Esophagus squamous epithelium (tissue), 5 donors: ENCODE data around the gene RBBP8NL. TPM values are rescaled to one million over a fixed set of nuclear protein-coding genes. Genes with fewer than 3 reads are reported as not detected.

ENCODE experiments used
- DNase-seq: peaks from one replicate; lab custom pipeline; 2025; lab: John Stamatoyannopoulos, UW
- H3K27ac ChIP-seq, 4 donors: fragments of 200-600 bp; sonication (generic); one replicate each; pipeline ENCODE4 v1.5.1; 2016 to 2019; ENCODE audit warnings: mild to moderate bottlenecking in 1 of 4
- H3K27me3 ChIP-seq, 4 donors: fragments of 200-600 bp; sonication (generic); 1 replicate in 3 of 4; 2 replicates in 1 of 4; pipeline versions ENCODE4 v1.5.1 to v1.6.0; 2017 to 2021; ENCODE audit warnings: antibody characterized with exemption in 1 of 4
- H3K36me3 ChIP-seq, 3 donors: fragments of 200-600 bp; sonication (generic); one replicate each; pipeline ENCODE4 v1.5.1; 2016 to 2019
- H3K4me1 ChIP-seq, 3 donors: fragments of 200-600 bp; sonication (generic); one replicate each; pipeline ENCODE4 v1.5.1; 2017 to 2019
- H3K4me3 ChIP-seq, 4 donors: fragments of 200-600 bp; sonication (generic); 1 replicate in 3 of 4; 2 replicates in 1 of 4; pipeline ENCODE4 v1.5.1; 2016 to 2019; ENCODE audit warnings: mild to moderate bottlenecking in 2 of 4, moderate library complexity in 1 of 4
- H3K9me3 ChIP-seq, 3 donors: fragments of 200-600 bp; sonication (generic); one replicate each; pipeline ENCODE4 v1.5.1; 2016 to 2019
- POLR2A ChIP-seq, 4 donors: fragments of 450-650 bp; IDR thresholded peaks; one replicate each; pipeline ENCODE4 v1.6.1; 2017; ENCODE audit warnings: antibody characterized with exemption in 4 of 4, mild to moderate bottlenecking in 4 of 4, moderate library complexity in 3 of 4
- WGBS, 2 donors: methylation state at CpG; one replicate each; pipeline ENCODE4 v1.1.5; 2018; 5-methylcytosine and 5-hydroxymethylcytosine counted together
- intact Hi-C: fragments of 100-400 bp; cut with DNase I; formaldehyde crosslinking; loops from one replicate; pipeline ENCODE4 v1.15.0; 2022
- total RNA-seq, 4 donors: library from RNA; depleted of rRNA; stranded (reverse); fragments of >200 nt; gene quantifications; one replicate each; pipeline ENCODE4 v1.1.0, GENCODE V29; 2016
- TF ChIP-seq, protein P1 (sequence below), 6 experiments: fragments of 450-650 bp in 4 of 6; fragments of 200-600 bp in 2 of 6; sonication (generic) in 2 of 6; IDR thresholded peaks; one replicate each; pipeline ENCODE4 v1.5.1; 2016 to 2019; ENCODE audit warnings: antibody characterized with exemption in 6 of 6, mild to moderate bottlenecking in 4 of 6, moderate library complexity in 4 of 6
- donor health status: DM: yes; HTN: yes; CAD: no.

Gene RBBP8NL
- total RNA-seq, 4 donors from 2014 or later = 1.1 to 6.2 (median 4.0) TPM

DNA sequence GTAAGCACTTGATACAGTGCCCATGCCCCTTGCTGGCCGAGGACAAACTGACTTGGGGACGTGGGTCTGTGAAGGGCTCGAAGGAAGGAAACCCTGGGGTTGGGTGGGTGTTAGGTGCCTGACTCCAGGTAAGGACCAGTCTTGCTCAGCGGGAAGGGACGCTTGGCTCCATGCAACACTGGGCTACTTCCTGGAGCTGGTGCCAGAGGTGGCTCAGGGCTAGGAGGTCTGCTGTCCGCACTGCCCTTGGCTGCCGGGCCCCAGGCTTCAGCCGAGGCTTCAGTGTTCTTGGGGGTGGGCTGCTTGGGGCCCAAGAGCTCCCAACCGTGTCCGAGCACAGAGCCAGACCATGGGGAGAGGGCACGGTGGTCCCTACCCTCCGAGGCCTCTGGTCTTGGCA is 43.1 kb upstream of the RBBP8NL start:
- Histone ChIP-seq H3K36me3 (no peaks in the 10 kb centered on the region), H3K27me3 (peaks cover 13 to 95% (median 16%) of the 10 kb centered on the region in 4 donors), H3K27ac (no peak overlapping the region), H3K9me3 (no peaks in the 10 kb centered on the region), H3K4me3 (no peak overlapping the region), H3K4me1 (peaks cover 2 to 15% (median 9%) of the 10 kb centered on the region in 3 donors)
- 71 to 79% methylated on average over 7 to 9 of the region's 12 CpGs for WGBS, 2 donors
- no peak for TF ChIP-seq POLR2A (IDR thresholded peaks at IDR 0.05)
- TF ChIP-seq, protein P1, sequence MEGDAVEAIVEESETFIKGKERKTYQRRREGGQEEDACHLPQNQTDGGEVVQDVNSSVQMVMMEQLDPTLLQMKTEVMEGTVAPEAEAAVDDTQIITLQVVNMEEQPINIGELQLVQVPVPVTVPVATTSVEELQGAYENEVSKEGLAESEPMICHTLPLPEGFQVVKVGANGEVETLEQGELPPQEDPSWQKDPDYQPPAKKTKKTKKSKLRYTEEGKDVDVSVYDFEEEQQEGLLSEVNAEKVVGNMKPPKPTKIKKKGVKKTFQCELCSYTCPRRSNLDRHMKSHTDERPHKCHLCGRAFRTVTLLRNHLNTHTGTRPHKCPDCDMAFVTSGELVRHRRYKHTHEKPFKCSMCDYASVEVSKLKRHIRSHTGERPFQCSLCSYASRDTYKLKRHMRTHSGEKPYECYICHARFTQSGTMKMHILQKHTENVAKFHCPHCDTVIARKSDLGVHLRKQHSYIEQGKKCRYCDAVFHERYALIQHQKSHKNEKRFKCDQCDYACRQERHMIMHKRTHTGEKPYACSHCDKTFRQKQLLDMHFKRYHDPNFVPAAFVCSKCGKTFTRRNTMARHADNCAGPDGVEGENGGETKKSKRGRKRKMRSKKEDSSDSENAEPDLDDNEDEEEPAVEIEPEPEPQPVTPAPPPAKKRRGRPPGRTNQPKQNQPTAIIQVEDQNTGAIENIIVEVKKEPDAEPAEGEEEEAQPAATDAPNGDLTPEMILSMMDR (IDR thresholded peaks at IDR 0.05) = no peak
- intact Hi-C loops = no loop called here
- no peak for DNase-seq

DNA sequence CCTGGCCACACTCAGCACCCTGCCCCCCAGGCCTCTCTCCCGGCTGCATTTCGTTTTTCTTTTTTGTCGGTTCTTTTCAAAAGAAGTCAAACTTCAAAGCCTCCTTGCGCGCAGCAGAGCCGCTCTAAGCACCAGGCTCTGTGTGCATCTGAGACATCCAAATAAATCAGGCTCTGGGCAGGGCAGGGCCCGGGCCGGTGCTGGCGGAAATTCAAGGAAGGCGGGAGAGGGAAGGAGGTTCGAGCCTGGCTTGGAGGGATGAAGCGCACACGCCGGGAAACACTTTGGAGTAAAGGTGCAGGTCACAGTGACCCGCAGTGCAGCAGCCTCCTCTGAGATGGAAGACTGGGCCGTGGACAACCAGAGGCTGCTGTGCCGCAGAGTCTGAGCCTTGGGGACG is 42.7 kb upstream of the RBBP8NL start:
- intact Hi-C loops = no loop called here
- WGBS, 2 donors = 22 to 30% methylated on average over 4 to 18 of the region's 18 CpGs
- Histone ChIP-seq H3K36me3 (no peaks in the 10 kb centered on the region), H3K4me1 (peaks cover 0 to 11% (median 4%) of the 10 kb centered on the region in 3 donors), H3K27me3 (peaks cover 9 to 95% (median 14%) of the 10 kb centered on the region in 4 donors), H3K27ac (no peak overlapping the region), H3K4me3 (no peak overlapping the region), H3K9me3 (no peaks in the 10 kb centered on the region)
- TF ChIP-seq, protein P1 (IDR thresholded peaks at IDR 0.05) = no peak
- TF ChIP-seq POLR2A (IDR thresholded peaks at IDR 0.05) = no peak
- DNase-seq = no peak

DNA sequence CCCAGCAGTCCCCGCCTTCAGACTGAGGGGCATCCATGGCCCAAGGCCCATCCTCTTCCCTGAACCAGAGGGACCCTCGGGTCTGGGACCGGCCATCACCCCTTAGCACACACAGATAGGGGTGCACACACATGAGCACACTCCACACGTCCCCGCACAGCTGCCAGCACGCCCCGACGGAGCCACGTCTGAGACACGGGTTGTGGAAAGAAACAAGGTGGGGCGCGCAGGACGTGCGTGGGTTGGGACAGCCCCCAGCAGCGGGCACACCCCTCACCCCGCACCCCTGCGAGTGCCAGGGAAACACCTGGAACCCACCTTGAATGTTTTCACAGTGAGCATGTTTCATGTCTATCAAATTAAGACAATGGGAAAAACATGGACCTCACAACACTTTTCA is 42.0 kb upstream of the RBBP8NL start:
- no peak for DNase-seq
- Histone ChIP-seq H3K4me3 (no peak overlapping the region), H3K9me3 (no peaks in the 10 kb centered on the region), H3K4me1 (peaks cover 0 to 4% (median 0%) of the 10 kb centered on the region in 3 donors), H3K27me3 (peaks cover 5 to 95% (median 9%) of the 10 kb centered on the region in 4 donors), H3K36me3 (no peaks in the 10 kb centered on the region), H3K27ac (no peak overlapping the region)
- intact Hi-C loops = no loop called here
- 34 to 54% methylated on average over 6 to 14 of the region's 17 CpGs for WGBS, 2 donors
- TF ChIP-seq POLR2A (IDR thresholded peaks at IDR 0.05) = no peak
- TF ChIP-seq, protein P1 (IDR thresholded peaks at IDR 0.05) = no peak

DNA sequence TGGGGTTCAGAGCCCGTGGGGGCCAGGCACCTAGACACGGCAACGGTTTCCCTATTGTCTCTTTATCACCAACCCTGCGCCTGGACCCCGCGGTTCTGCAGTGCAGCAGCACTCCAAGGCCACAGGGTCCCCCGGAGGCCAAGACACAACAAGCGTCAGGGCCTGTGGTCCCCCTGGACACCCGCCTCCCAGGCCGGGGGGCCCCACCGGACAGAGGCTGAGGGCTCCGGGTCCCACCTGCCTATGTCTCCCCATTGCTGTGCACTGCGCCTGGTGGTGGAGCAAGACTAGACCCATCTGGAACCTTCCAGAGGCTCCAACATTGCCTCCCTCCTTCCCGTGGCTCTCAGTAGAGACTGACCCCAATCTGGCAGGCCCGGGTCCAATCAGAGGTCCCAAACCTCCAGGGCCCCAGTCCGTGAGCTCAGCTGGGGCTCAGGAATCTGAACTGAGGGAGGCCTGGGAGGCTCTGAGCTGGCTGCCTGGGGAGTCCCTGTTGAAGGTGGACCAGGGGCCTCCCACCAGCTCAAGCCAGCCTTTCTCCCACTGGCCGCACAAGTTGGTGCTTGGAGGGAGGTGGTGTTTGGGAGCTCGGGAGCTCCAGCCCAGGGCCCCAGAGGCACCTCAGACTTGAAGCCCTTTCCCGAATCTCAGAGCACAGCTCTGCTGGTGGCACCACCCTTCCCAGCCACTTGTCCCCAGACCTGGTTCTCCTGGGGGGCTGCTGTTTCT is 39.6 kb upstream of the RBBP8NL start:
- peaks cover 0 to 81% (median 4%) of the 10 kb centered on the region in 4 donors for H3K27me3 ChIP-seq
- intact Hi-C loops = no loop called here
- TF ChIP-seq, protein P1 (IDR thresholded peaks at IDR 0.05) = no peak
- TF ChIP-seq POLR2A (IDR thresholded peaks at IDR 0.05) = no peak

DNA sequence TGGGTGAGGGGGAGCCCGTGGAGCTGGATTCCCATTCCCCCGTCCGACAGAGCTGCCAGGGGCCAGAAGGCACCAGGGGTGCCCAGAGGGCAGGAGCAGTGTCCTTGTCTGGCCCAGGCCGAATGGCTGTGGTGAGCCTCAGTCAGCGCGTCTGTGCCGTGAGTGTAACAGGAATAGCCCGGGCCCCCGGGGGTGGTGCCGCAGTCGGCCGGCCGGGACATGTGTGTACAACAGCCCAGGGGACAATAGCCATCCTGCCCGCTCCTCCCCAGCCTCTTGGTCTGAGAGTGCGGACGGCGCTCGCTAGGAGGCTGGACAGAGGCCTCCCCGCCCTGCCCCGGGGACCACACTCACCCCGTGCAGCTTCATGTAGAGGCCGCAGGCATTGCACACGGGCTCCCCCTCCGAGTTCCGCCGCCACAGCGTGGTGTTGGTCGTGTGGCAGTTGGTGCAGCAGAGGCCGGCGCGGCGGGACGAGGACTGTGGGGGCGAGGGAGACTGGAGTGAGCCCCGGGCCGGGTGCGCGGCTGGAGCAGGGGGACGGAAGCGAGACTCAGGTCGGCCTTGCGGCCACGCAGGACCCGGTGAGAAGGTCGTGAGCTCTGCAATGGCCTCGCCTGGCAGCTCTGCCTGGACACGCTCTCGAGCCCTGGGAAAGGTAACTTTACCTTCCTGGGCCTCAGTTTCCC is 38.9 kb upstream of the RBBP8NL start:
- DNase-seq = no peak
- Histone ChIP-seq H3K27me3 (peaks cover 0 to 85% (median 4%) of the 10 kb centered on the region in 4 donors), H3K27ac (no peak overlapping the region), H3K9me3 (no peaks in the 10 kb centered on the region), H3K4me3 (no peak overlapping the region), H3K36me3 (no peaks in the 10 kb centered on the region), H3K4me1 (no peaks in the 10 kb centered on the region)
- TF ChIP-seq POLR2A (IDR thresholded peaks at IDR 0.05) = no peak
- TF ChIP-seq, protein P1 (IDR thresholded peaks at IDR 0.05) = no peak
- intact Hi-C loops = no loop called here
- WGBS, 2 donors = 47 to 73% methylated on average over 7 to 17 of the region's 48 CpGs

More for the DNA sequence above, 39.6 kb upstream of the RBBP8NL start:
- no peak overlapping the region for H3K4me3 ChIP-seq
- 63 to 67% methylated on average over 2 to 4 of the region's 19 CpGs for WGBS, 2 donors
- H3K36me3 ChIP-seq = no peaks in the 10 kb centered on the region
- no peaks in the 10 kb centered on the region for H3K4me1 ChIP-seq
- DNase-seq = no peak
- no peaks in the 10 kb centered on the region for H3K9me3 ChIP-seq
- H3K27ac ChIP-seq = no peak overlapping the region
